D721Med (cell line): ENCODE results near the gene NISCH.

ENCODE experiments used
- DNase-seq: peaks from one replicate; pipeline ENCODE4 v3.0.0; 2011; ENCODE audit warnings: low spot score; ENCODE audit not compliant: insufficient read length
- FAIRE-seq: peaks from 2 replicates; lab custom pipeline; 2011; peaks lifted over from hg19 to GRCh38; lab: Jason Lieb, UNC
- TF ChIP-seq, protein P1 (sequence below): IDR thresholded peaks from 2 replicates; pipeline ENCODE4 v1.5.1; 2012; ENCODE audit warnings: mild to moderate bottlenecking, control low read depth; ENCODE audit not compliant: insufficient read depth; ENCODE audit errors: missing control alignments

Gene NISCH

DNA sequence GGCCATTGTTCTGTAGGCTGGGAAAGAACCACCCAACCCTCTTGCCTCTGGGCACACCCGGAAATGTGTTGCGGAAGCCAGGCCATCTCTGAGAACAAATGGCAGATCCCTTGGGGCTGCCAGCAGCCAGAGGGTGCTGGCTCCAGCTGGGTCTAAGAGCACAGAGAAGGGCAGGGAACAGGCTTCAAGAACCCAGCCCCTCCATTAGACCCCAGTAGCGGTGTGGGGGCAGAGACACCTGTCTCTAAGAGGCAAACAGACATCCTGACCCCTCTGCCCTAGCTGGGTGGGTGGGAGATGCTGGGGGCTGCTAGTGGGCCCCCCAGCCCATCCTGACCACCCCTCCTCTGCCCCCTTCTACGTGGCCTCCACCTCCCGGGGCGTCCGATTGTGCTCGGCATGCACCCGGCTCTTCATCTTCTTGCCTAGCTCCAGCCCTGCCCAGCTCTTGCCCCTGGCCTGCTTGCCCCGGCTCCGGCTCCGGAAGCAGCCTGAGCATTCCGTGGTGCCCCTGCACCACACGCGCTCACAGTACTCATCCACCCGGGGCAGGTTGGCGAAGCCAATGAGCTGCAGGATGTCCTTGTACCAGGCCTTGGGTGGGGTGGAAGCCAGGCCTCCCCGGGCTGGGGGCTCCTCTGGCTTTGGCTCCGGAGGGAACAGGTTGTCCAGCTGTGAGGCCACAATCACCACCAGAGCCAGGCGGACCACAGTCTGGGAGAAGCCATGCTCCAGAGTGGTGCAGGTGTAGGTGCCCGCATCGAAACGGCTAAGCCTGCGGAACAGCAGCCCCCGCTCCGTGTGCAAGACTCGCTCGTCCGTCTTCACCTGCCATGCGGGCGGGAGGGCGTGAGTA lies 19.9 kb upstream of the NISCH start:
- FAIRE-seq (no peak), DNase-seq (no peak)
- TF ChIP-seq, protein P1, sequence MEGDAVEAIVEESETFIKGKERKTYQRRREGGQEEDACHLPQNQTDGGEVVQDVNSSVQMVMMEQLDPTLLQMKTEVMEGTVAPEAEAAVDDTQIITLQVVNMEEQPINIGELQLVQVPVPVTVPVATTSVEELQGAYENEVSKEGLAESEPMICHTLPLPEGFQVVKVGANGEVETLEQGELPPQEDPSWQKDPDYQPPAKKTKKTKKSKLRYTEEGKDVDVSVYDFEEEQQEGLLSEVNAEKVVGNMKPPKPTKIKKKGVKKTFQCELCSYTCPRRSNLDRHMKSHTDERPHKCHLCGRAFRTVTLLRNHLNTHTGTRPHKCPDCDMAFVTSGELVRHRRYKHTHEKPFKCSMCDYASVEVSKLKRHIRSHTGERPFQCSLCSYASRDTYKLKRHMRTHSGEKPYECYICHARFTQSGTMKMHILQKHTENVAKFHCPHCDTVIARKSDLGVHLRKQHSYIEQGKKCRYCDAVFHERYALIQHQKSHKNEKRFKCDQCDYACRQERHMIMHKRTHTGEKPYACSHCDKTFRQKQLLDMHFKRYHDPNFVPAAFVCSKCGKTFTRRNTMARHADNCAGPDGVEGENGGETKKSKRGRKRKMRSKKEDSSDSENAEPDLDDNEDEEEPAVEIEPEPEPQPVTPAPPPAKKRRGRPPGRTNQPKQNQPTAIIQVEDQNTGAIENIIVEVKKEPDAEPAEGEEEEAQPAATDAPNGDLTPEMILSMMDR = no peak

DNA sequence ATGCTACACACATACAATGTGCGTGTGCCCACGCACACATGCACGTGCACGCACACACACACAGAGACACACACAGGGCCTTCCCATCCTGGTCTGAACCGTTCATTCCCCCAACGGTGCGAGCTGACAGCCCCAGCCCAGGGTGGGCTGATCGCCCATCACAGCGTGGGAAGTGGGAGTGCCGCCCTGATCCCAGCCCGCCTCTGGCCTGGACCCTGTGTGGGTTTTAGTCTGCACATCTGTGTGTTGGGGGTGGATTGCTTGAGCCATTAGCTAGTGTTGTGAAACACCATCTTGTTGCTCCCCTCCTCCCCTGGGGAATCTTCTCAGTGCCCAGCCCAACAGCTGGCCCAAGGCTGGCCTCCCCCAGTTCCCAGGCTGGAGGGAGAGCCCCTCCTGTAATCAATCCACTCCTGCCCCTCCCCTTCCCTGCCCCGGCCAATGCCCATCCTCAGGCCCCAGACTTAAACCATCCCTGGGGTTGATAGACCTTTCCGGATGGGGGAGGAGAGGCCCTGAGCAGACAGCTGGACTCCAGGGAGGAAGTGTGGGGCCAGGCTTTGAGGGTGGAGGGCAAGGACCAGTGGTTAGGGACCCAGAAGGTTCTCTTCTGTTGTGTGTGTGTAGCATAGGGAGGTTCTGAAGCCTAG lies 18.8 kb upstream of the NISCH start:
- FAIRE-seq (no peak), DNase-seq (no peak)
- TF ChIP-seq, protein P1 = no peak

DNA sequence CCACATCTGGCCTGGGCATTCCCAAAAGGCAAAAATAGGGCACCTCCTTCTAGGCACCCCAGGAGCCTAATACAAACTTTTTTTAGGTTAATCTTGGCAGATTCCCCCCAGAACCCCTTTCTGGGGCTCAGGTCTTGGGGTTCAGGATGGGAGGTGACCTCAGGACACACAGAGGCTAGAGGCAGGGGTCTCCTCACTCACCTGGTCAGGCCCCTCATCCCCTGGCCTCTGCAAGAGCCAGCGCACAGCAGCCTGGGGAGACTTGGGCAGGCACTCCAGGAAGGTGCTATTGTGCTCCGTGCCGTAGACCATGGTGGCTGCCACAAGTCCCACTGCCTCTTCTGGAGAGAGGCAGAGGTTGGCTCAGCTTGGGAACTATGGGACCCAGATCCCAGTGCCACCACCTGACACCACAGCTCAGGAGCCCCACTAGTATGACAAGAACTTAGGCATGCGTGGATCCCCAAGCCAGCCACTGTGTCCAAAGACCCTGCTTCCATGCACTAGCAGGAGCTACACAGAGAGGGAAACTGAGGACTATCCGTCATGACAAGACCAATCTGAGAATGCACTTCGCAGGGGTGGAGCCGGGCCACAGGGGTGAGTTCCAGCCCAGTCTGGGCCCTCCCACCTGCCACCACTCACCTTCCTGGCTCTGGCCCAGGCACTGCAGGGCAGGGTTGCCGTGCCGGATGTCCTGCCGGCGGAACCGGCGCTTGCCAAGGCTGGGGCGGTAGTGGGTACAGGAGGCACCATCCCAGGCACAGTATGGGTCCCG lies 17.9 kb upstream of the NISCH start:
- no peak for FAIRE-seq
- no peak for DNase-seq
- TF ChIP-seq, protein P1 = no peak

DNA sequence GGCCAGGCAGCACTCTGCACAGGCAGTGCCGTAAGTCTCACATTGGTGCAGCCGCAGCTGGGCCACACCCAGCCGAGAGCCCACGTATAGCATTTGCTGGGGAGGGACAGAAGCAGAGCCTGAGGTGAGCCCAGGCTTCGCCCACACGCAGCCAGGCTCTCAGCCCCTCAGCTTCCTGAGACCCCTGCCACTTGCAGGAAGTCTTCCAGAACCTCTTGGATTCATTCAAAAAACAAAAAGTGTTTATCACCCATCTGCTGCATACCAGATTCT lies 17.4 kb upstream of the NISCH start:
- TF ChIP-seq, protein P1 = no peak
- FAIRE-seq (no peak), DNase-seq (no peak)

DNA sequence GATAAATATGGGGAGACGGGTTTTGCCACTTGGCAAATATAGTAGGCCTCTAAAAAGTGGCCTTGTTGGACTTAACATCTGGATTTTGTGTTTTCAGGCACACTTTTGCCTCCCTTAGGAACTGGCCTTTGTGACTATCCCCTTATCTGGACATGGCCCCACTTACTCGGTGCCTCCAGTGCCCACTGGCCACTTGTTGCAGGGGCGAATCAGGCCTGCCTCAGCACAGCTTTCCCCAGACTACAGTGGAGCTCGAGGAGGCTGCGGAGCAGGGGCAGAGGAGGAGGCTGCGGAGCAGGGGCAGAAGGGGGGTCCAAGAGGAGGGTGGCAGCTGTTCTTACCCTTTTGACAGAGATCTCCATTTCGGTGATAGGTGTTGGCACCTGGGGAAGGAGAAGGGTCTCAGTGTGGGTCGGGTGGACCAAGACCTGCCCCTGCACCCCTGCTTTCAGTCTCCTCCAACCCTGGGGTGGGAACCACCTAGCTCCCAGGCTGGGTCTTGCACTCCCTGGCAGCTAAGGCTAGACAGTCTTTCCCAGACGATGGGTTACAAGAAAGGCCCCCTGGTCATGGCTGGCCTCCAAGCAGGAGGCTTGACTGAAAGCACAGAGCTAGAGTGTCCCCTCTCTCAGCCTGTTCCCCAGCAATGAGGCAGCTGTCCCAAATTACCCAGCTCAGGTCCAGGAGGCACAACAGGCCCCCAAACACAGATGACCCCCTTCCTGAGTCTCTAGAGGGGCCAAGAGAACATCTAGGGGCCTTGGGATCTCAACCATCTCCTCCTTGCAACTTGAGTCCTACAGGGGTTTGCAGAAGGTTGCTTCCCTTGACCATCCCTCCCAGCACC lies 16.6 kb upstream of the NISCH start:
- TF ChIP-seq, protein P1 = no peak
- DNase-seq = no peak
- no peak for FAIRE-seq

DNA sequence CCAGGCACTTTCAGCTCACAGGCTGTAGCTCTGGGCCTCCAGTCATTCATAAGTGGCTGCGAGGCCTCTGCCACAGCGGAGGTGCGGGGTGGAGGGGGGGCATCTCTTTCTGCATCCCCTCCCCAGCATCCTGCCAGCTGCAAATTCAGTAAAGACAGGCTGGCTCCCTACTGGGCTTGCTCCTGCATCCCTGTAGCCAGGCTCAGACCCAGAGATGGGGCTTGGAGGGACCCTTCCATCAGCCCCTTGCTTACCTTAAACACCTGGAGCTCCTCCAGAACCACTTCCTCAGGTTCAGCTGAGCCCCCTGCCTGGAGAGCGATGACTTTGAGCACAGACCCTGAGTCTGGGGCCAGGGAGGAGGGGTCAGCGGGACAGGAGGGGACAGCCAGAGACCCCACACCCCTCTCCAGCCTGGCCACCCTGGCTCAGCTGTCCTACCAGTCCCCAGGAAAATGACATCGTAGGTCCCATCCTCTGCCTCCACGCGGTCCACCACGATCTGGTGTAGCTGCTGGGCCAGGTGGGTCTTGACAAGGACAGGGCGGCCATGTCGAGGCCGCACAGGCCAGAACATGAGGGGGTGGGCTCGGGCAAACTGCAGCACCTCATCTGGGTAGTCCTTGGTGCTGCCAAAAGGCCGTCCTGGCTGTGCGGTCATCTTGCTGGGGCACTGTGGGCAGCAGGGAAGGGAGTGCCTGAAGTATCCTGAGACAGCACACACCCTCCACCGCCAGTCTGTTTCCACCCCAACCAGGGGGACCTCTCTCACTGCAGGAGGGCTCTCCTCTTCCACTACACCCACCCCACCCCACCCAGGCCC lies 15.8 kb upstream of the NISCH start:
- no peak for DNase-seq
- no peak for FAIRE-seq
- TF ChIP-seq, protein P1 = no peak
